ENCODE data around the gene LAMB3. TPM values are rescaled to one million over a fixed set of nuclear protein-coding genes. Genes with fewer than 3 reads are reported as not detected.
A peak's percentile ranks its signal among the peaks of the same experiment; 100 is the strongest.
"Not testable (repeated sequence)": the region's sequence is repeated elsewhere in the genome, so short reads cannot be mapped to it uniquely, and the experiment has no call there.

LAMB3 gene
- total RNA-seq, result 1 to 10 TPM; 1.3 to 2.5 TPM

GRCh38 chr1:209652121-209652735, at the start of gene LAMB3:
Gene LAMB3 (minus strand): TSS chr1:209652425. CDS start chr1:209650944, 1,481 bp downstream.
- H3K27me3 Mint-ChIP-seq, result no peaks in the 10 kb centered on the region
- peak within 1 kb of the TSS; percentile 70 for H3K27ac Mint-ChIP-seq
- no peaks in the 10 kb centered on the region for H3K9me3 Mint-ChIP-seq (ENCODE audit: low read depth)
- CTCF ChIA-PET, result interaction anchor here (0.6 to 2.6 kb wide), 7 partner anchors 13 to 80 kb away, joined by 3 to 8 read pairs (median 4); no protein-coding TSS in a partner anchor
- H3K4me3 Mint-ChIP-seq, result no peak within 1 kb of the TSS
- H3K36me3 Mint-ChIP-seq, result no peaks in the 10 kb centered on the region
- peaks cover 27% of the 10 kb centered on the region for H3K4me1 Mint-ChIP-seq
- ATAC-seq (no peak), DNase-seq (no peak)

- H3K27ac Mint-ChIP-seq, result not testable (repeated sequence)
Measured at GRCh38 chr1:209700686-209701085, 48.5 kb upstream of the LAMB3 start.

DNA sequence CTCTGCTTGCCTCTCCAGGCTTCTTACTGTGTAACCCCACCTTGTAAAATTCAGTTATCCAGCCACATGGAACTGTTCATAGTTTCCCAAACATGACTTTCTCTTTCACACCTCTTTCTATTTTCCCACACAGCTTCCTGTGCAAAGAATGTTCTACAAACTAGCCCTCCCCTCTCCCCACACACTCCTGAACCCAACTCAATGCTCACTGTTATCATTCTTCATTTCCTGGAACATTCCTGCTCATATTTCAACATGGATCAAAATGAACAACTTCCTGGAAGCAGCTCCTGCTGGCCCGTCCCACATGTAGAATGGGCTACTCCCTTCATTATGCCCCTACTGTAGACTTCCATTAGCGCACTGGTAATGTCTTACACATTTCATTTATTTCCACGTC, 44.9 kb upstream of the LAMB3 start:
- H3K4me1 Mint-ChIP-seq, result peaks cover 28% of the 10 kb centered on the region
- H3K36me3 Mint-ChIP-seq, result no peaks in the 10 kb centered on the region

More at GRCh38 chr1:209700686-209701085, 48.5 kb upstream of the LAMB3 start:
- H3K36me3 Mint-ChIP-seq; H3K4me3 Mint-ChIP-seq; ATAC-seq; H3K27me3 Mint-ChIP-seq; DNase-seq; CTCF ChIA-PET; H3K9me3 Mint-ChIP-seq (ENCODE audit: low read depth): not testable (repeated sequence)
- peaks cover 22% of the 10 kb centered on the region for H3K4me1 Mint-ChIP-seq

GRCh38 chr1:209696673-209697072, 44.4 kb upstream of the LAMB3 start:
- Mint-ChIP-seq H3K4me1 (peaks cover 28% of the 10 kb centered on the region), H3K4me3 (no peak overlapping the region), H3K36me3 (no peaks in the 10 kb centered on the region), H3K27me3 (peaks cover 2% of the 10 kb centered on the region), H3K27ac (no peak overlapping the region), H3K9me3 (ENCODE audit: low read depth) (no peaks in the 10 kb centered on the region)
- DNase-seq, result no peak
- no peak for ATAC-seq
- CTCF ChIA-PET, result interaction anchor here (1.2 to 2.2 kb wide), 4 partner anchors 10 to 127 kb away, joined by 4 to 9 read pairs (median 8); no protein-coding TSS in a partner anchor

More for the DNA sequence above, 44.9 kb upstream of the LAMB3 start:
- ATAC-seq (no peak), DNase-seq (no peak)
- Mint-ChIP-seq H3K4me3 (no peak overlapping the region), H3K27ac (no peak overlapping the region), H3K9me3 (ENCODE audit: low read depth) (no peaks in the 10 kb centered on the region), H3K27me3 (peaks cover 2% of the 10 kb centered on the region)
- CTCF ChIA-PET, result interaction anchor here (1.2 to 2.2 kb wide), 4 partner anchors 10 to 127 kb away, joined by 4 to 9 read pairs (median 8); no protein-coding TSS in a partner anchor

DNA sequence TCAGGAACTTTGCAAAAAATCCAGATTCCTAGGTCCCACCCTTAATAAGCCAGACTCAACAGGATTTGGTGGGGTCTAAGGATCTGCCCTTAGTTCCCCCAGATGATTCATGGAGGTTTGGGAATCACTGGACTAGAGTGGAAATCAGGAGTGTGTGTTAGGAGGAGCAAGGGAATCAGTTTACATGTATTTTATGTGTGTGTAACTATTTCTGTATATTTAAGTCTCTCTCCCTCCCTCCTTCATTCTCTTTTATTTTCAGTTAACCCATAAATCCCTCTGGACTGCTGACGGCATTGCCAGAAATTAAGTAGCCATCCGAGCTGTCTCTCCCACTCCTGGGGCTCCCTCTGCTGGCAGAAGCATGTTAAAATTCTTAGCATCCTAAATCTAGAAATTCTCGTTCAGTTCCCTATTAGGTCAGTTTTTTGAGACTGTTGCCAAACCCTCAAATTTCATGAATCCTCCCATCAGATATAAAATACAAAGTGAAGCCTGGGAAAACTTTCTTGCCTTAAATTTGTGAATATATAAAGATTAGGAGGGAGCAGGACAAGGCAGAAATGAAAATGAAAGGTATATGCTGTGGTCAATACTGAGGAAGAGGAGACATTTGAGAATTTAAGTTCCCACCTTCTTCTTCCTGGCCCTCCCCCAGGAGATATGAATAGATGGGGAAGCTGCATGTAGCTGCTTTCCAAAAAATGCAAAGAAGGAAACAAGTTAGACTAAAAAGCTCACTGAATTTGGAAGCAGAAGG, 40.7 kb upstream of the LAMB3 start:
- Mint-ChIP-seq H3K36me3 (peaks cover 2% of the 10 kb centered on the region), H3K9me3 (ENCODE audit: low read depth) (no peaks in the 10 kb centered on the region), H3K27ac (peak overlapping the region; percentile 5), H3K4me1 (peaks cover 28% of the 10 kb centered on the region), H3K27me3 (no peaks in the 10 kb centered on the region), H3K4me3 (peak overlapping the region; percentile 29)
- CTCF ChIA-PET, result interaction anchor here (0.6 to 6.1 kb wide), 34 partner anchors 10 to 133 kb away, joined by 3 to 29 read pairs (median 4); partner anchors contain the start of gene G0S2
- ATAC-seq (peak; percentile 86), DNase-seq (peak; percentile 83)

DNA sequence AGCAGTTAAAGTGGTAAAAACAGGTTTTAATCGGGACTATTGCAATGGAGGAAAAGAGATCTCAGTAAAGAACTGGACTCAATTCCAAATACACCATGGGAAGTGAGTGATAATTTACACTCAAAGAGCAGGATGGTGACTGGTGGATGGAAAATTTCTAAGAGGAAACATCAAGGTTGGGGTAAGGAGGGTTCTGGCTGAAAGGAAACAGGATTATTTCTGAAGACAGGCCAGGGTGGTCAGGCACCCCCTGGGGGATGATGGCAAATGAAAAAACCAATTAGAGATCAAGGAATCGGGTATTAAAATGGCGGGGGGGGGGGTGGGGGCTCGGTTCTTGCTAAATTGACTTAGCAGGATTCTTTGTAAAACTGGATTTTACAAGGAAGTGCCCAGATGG, 40.1 kb upstream of the LAMB3 start:
- Mint-ChIP-seq H3K4me3 (no peak overlapping the region), H3K4me1 (peaks cover 25% of the 10 kb centered on the region), H3K27ac (no peak overlapping the region), H3K9me3 (ENCODE audit: low read depth) (no peaks in the 10 kb centered on the region), H3K36me3 (peaks cover 2% of the 10 kb centered on the region), H3K27me3 (peaks cover under 1% of the 10 kb centered on the region)
- ATAC-seq, result no peak
- CTCF ChIA-PET, result interaction anchor here (0.8 to 6.1 kb wide), 22 partner anchors 10 to 133 kb away, joined by 3 to 29 read pairs (median 5); partner anchors contain the start of gene LAMB3
- DNase-seq, result no peak

- Mint-ChIP-seq H3K36me3 (peaks cover 2% of the 10 kb centered on the region), H3K9me3 (ENCODE audit: low read depth) (no peaks in the 10 kb centered on the region), H3K27ac (no peak overlapping the region), H3K4me3 (no peak overlapping the region), H3K27me3 (peaks cover 4% of the 10 kb centered on the region), H3K4me1 (peaks cover 25% of the 10 kb centered on the region)
- CTCF ChIA-PET, result interaction anchor here (0.8 to 6.1 kb wide), 11 partner anchors 8 to 125 kb away, joined by 3 to 29 read pairs (median 3); partner anchors contain the start of gene LAMB3
- ATAC-seq (no peak), DNase-seq (no peak)
Measured at GRCh38 chr1:209691237-209691636, 39.0 kb upstream of the LAMB3 start.

GRCh38 chr1:209689477-209689876, 37.3 kb upstream of the LAMB3 start:
- H3K4me3 Mint-ChIP-seq, result no peak overlapping the region
- H3K27ac Mint-ChIP-seq, result no peak overlapping the region
- CTCF ChIA-PET, result interaction anchor here (1.5 to 6.1 kb wide), 5 partner anchors 87 to 123 kb away, joined by 3 to 29 read pairs (median 7); no protein-coding TSS in a partner anchor
- peaks cover 40% of the 10 kb centered on the region for H3K4me1 Mint-ChIP-seq
- peaks cover 2% of the 10 kb centered on the region for H3K36me3 Mint-ChIP-seq
- ATAC-seq (no peak), DNase-seq (no peak)
- peaks cover 8% of the 10 kb centered on the region for H3K27me3 Mint-ChIP-seq
- H3K9me3 Mint-ChIP-seq (ENCODE audit: low read depth), result no peaks in the 10 kb centered on the region

GRCh38 chr1:209688746-209689234, 36.6 kb upstream of the LAMB3 start:
- ATAC-seq, result no peak
- DNase-seq, result no peak
- CTCF ChIA-PET, result interaction anchor here (1.2 to 2.8 kb wide), 5 partner anchors 86 to 122 kb away, joined by 3 to 8 read pairs (median 7); no protein-coding TSS in a partner anchor
- H3K36me3 Mint-ChIP-seq, result peaks cover 2% of the 10 kb centered on the region
- H3K9me3 Mint-ChIP-seq (ENCODE audit: low read depth), result no peaks in the 10 kb centered on the region
- peaks cover 37% of the 10 kb centered on the region for H3K4me1 Mint-ChIP-seq
- no peak overlapping the region for H3K4me3 Mint-ChIP-seq
- peaks cover 12% of the 10 kb centered on the region for H3K27me3 Mint-ChIP-seq
- H3K27ac Mint-ChIP-seq, result no peak overlapping the region

- H3K27ac Mint-ChIP-seq, result no peak overlapping the region
- H3K9me3 Mint-ChIP-seq (ENCODE audit: low read depth), result no peaks in the 10 kb centered on the region
- H3K4me1 Mint-ChIP-seq, result peaks cover 24% of the 10 kb centered on the region
- H3K4me3 Mint-ChIP-seq, result no peak overlapping the region
- H3K36me3 Mint-ChIP-seq, result peaks cover 2% of the 10 kb centered on the region
- no peak for ATAC-seq
- CTCF ChIA-PET, result interaction anchor here (1.0 to 2.8 kb wide), 6 partner anchors 11 to 120 kb away, joined by 3 to 8 read pairs (median 4); partner anchors contain the start of gene G0S2
- peaks cover 26% of the 10 kb centered on the region for H3K27me3 Mint-ChIP-seq
- no peak for DNase-seq
Measured at GRCh38 chr1:209686322-209686721, 34.1 kb upstream of the LAMB3 start.

DNA sequence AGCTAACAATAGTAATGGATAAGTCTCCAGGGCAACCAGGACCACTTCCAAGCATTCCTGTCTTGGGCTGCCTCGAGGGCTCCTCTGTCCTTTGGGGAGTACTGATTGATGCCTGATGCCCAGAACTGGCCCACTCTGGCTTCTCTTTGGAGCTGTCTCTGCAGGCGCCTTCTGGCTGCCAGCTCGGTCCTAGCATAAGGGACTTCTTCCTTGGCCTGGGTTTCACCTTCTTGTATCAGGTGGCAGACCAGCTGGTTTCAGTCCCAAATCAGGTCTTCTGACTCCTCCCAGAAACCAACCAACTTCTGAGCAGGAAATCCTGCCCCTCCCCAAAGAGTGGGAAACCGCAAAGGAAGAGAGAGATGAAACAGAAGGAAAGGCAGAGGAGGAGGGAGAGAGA, 33.6 kb upstream of the LAMB3 start:
- Mint-ChIP-seq H3K4me1 (peaks cover 24% of the 10 kb centered on the region), H3K27ac (peak overlapping the region; percentile 22), H3K9me3 (ENCODE audit: low read depth) (no peaks in the 10 kb centered on the region), H3K36me3 (peaks cover 2% of the 10 kb centered on the region), H3K4me3 (peak overlapping the region; percentile 42), H3K27me3 (peaks cover 31% of the 10 kb centered on the region)
- CTCF ChIA-PET, result interaction anchor here (0.7 to 1.8 kb wide), 5 partner anchors 11 to 119 kb away, joined by 3 to 5 read pairs (median 3); partner anchors contain the start of gene G0S2
- ATAC-seq (peak; percentile 64), DNase-seq (peak; percentile 64)

DNA sequence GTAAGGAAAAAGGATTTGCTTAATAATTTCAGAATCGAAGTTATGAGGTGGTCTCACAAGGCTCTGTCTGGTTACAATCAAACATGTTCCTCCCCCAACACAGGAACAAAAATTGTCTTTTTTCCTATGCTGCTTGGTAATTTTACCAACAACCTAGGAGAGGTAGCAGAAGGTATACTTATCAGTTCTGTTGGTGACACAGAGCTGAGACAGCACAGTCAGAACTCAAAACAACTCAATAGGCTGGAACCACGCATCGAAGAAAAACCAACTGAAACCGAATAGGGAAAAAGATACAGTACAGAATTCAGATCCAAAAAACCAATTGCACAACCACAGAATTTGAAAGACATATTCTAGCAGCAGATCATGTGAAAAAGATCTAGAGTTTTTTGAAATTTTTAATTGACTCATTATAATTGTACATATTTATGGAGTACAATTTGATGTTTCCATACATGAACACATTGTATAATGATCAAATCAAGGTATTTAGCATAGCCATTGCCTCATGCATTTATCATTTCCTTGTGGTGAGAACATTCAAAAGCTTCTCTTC, 26.8 kb upstream of the LAMB3 start:
- Mint-ChIP-seq H3K27me3 (peaks cover 80% of the 10 kb centered on the region), H3K27ac (no peak overlapping the region), H3K9me3 (ENCODE audit: low read depth) (no peaks in the 10 kb centered on the region), H3K4me3 (no peak overlapping the region), H3K36me3 (peaks cover 12% of the 10 kb centered on the region), H3K4me1 (peaks cover 20% of the 10 kb centered on the region)
- CTCF ChIA-PET, result interaction anchor here (1.2 kb wide), 1 partner anchor 52 kb away, joined by 3 read pairs; no protein-coding TSS in a partner anchor
- DNase-seq (no peak), ATAC-seq (no peak)

Data from activated CD8-positive, alpha-beta memory T cell treated with anti-CD3 and anti-CD28 coated beads, Interleukin-2, amount 10 ng/mL, durations not matched to agents 7 days and 5 days (primary cell).